ENCODE results near the gene MTMR8.
"Not testable (repeated sequence)": the region's sequence is repeated elsewhere in the genome, so short reads cannot be mapped to it uniquely, and the experiment has no call there.

Gene MTMR8

DNA sequence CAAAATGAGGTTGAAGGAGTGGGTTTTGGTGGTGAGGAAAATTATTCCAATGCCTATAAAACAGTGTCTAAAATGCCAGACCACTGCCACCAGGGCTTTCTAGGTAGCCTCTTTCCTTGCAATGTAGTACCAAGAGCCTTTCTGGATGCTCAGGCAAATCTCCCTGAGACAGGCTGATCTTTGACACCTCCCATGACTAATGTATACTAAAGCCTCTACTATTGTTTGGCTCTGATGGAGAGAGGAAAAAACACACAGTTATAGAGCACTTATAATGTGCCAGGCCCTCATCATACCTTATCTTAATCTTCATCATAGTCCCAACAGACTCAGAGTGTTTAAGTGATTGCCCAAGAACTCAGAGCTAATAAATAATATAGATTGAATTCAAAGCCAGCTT is 5.8 kb downstream of the MTMR8 start:
- Histone ChIP-seq H3K36me3 (ENCODE audit: insufficient read depth, low read length) (no peaks in the 10 kb centered on the region), H2AFZ (ENCODE audit: low read length, unreplicated experiment) (no peak overlapping the region), H3K27ac (ENCODE audit: low read depth, low read length) (no peak overlapping the region), H3K4me1 (ENCODE audit: control insufficient read depth, insufficient read depth, low read length, unreplicated experiment) (no peaks in the 10 kb centered on the region), H3K4me3 (ENCODE audit: low read depth, low read length) (no peak overlapping the region), H3K79me2 (ENCODE audit: control insufficient read depth, insufficient read depth, low read length, unreplicated experiment) (no peaks in the 10 kb centered on the region), H3K27me3 (ENCODE audit: insufficient read depth, low read length) (no peaks in the 10 kb centered on the region)

DNA sequence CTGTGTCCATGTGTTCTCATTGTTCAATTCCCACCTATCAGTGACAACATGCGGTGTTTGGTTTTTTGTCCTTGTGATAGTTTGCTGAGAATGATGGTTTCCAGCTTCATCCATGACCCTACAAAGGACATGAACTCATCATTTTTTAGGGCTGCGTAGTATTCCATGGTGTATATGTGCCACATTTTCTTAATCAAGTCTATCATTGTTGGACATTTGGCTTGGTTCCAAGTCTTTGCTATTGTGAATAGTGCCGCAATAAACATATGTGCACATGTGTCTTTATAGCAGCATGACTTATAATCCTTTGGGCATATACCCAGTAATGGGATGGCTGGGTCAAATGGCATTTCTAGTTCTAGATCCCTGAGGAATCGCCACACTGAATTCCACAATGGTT is 14.5 kb downstream of the MTMR8 start:
- not testable (repeated sequence) for H3K36me3 ChIP-seq (ENCODE audit: insufficient read depth, low read length); H3K4me3 ChIP-seq (ENCODE audit: low read depth, low read length); H3K27me3 ChIP-seq (ENCODE audit: insufficient read depth, low read length); H3K4me1 ChIP-seq (ENCODE audit: control insufficient read depth, insufficient read depth, low read length, unreplicated experiment); H3K79me2 ChIP-seq (ENCODE audit: control insufficient read depth, insufficient read depth, low read length, unreplicated experiment); H3K27ac ChIP-seq (ENCODE audit: low read depth, low read length); H2AFZ ChIP-seq (ENCODE audit: low read length, unreplicated experiment)

DNA sequence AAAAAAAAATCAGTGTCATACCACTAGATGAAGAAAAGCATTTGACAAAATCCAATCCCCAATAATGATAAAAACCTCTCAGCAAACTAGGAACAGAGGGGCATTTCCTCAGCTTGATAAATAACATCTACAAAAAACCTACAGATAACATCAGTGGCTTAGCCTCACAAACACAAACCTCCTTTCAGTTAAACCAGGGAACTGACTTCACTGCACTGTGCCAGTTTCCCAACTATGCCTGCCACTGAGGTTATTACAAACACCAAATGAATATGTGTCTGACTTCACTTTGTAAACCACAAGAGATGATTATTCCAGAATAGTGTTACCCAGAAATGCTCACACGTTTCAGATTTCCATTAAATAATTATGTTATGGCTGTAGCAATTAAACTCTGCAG is 15.3 kb downstream of the MTMR8 start:
- Histone ChIP-seq H3K4me1 (ENCODE audit: control insufficient read depth, insufficient read depth, low read length, unreplicated experiment) (no peaks in the 10 kb centered on the region), H3K4me3 (ENCODE audit: low read depth, low read length) (no peak overlapping the region), H3K79me2 (ENCODE audit: control insufficient read depth, insufficient read depth, low read length, unreplicated experiment) (no peaks in the 10 kb centered on the region), H2AFZ (ENCODE audit: low read length, unreplicated experiment) (no peak overlapping the region), H3K36me3 (ENCODE audit: insufficient read depth, low read length) (no peaks in the 10 kb centered on the region), H3K27ac (ENCODE audit: low read depth, low read length) (no peak overlapping the region), H3K27me3 (ENCODE audit: insufficient read depth, low read length) (no peaks in the 10 kb centered on the region)

DNA sequence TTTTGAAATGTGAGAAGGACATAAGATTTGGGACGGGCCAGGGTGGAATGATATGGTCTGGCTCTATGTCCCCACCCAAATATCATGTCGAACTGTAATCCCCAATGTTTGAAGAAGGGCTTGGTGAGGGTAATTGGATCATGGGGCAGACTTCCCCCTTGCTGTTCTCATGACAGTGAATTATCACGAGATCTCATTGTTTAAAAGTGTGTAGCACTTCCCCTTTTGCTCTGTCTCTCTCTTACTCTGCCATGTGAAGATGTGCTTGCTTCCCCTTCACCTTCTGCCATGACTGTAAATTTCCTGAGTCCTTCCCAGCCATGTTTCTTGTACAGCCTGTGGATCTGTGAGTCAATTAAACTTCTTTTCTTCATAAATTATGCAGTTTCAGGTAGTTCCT is 17.5 kb downstream of the MTMR8 start:
- H3K4me1 ChIP-seq (ENCODE audit: control insufficient read depth, insufficient read depth, low read length, unreplicated experiment) = no peaks in the 10 kb centered on the region
- no peaks in the 10 kb centered on the region for H3K79me2 ChIP-seq (ENCODE audit: control insufficient read depth, insufficient read depth, low read length, unreplicated experiment)
- no peak overlapping the region for H3K27ac ChIP-seq (ENCODE audit: low read depth, low read length)
- no peaks in the 10 kb centered on the region for H3K36me3 ChIP-seq (ENCODE audit: insufficient read depth, low read length)
- no peak overlapping the region for H3K4me3 ChIP-seq (ENCODE audit: low read depth, low read length)
- no peak overlapping the region for H2AFZ ChIP-seq (ENCODE audit: low read length, unreplicated experiment)
- no peaks in the 10 kb centered on the region for H3K27me3 ChIP-seq (ENCODE audit: insufficient read depth, low read length)

DNA sequence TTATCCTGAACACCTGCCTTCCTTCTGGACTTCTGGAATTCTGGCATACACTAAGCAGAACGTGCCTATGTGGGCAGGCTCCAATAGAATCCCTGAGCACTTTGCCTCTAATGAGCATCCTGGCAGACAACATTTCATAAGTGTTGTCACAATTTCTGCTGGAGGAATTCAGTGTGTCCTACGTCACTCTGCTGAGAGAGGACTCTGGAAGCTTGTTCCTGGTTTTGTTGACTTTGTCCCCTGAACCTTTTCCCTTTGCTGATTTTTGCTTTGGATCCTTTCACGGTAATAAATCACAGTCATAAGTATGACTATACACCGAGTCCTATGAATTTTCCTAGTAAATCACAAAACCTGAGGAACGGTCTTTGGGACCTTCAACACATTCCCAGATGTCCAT is 43.2 kb downstream of the MTMR8 start:
- Histone ChIP-seq H3K36me3 (ENCODE audit: insufficient read depth, low read length) (no peaks in the 10 kb centered on the region), H2AFZ (ENCODE audit: low read length, unreplicated experiment) (no peak overlapping the region), H3K27me3 (ENCODE audit: insufficient read depth, low read length) (no peaks in the 10 kb centered on the region)

DNA sequence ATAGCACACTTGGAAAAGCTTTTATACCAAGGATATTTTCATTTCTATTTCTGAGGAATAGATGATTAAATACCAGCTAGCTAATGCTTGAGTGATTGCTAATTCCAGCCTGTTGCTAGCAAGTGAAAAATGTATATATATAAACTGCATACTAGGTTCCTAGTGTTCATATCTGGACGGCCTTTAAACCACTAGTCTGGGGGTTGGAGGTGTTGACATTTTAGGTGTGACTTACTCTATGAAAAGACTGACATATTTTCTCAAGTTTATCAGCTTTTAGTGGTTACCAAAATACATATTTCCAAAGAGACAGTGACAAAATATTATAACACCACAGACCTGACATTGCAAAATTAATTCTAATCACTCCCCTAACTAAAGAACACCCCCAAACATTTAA is 44.7 kb downstream of the MTMR8 start:
- H3K36me3 ChIP-seq (ENCODE audit: insufficient read depth, low read length) = no peaks in the 10 kb centered on the region
- no peaks in the 10 kb centered on the region for H3K27me3 ChIP-seq (ENCODE audit: insufficient read depth, low read length)
- H3K27ac ChIP-seq (ENCODE audit: low read depth, low read length) = no peak overlapping the region
- H3K4me1 ChIP-seq (ENCODE audit: control insufficient read depth, insufficient read depth, low read length, unreplicated experiment) = no peaks in the 10 kb centered on the region
- H2AFZ ChIP-seq (ENCODE audit: low read length, unreplicated experiment) = no peak overlapping the region
- H3K4me3 ChIP-seq (ENCODE audit: low read depth, low read length) = no peak overlapping the region
- H3K79me2 ChIP-seq (ENCODE audit: control insufficient read depth, insufficient read depth, low read length, unreplicated experiment) = no peaks in the 10 kb centered on the region

More for the DNA sequence above, 43.2 kb downstream of the MTMR8 start:
- no peaks in the 10 kb centered on the region for H3K79me2 ChIP-seq (ENCODE audit: control insufficient read depth, insufficient read depth, low read length, unreplicated experiment)
- H3K4me3 ChIP-seq (ENCODE audit: low read depth, low read length) = no peak overlapping the region
- H3K27ac ChIP-seq (ENCODE audit: low read depth, low read length) = no peak overlapping the region
- H3K4me1 ChIP-seq (ENCODE audit: control insufficient read depth, insufficient read depth, low read length, unreplicated experiment) = no peaks in the 10 kb centered on the region

DNA sequence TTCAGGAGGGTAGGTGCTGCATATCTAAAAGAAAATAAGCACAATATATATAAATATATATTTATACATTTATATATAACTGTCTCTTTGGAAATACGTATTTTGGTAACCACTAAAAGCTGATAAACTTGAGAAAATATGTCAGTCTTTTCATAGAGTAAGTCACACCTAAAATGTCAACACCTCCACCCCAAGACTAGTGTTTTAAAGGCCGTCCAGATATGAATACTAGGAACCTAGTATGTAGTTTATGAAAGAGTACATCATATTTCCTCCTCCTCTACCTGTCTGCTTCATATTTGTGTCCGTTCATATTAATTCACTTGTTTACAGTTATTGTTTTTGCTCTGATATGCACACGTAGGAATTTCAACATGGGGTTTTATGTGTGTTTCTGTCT is 45.2 kb downstream of the MTMR8 start:
- Histone ChIP-seq H3K4me3 (ENCODE audit: low read depth, low read length) (no peak overlapping the region), H3K27me3 (ENCODE audit: insufficient read depth, low read length) (no peaks in the 10 kb centered on the region), H3K4me1 (ENCODE audit: control insufficient read depth, insufficient read depth, low read length, unreplicated experiment) (no peaks in the 10 kb centered on the region), H3K27ac (ENCODE audit: low read depth, low read length) (no peak overlapping the region), H3K36me3 (ENCODE audit: insufficient read depth, low read length) (no peaks in the 10 kb centered on the region), H2AFZ (ENCODE audit: low read length, unreplicated experiment) (no peak overlapping the region), H3K79me2 (ENCODE audit: control insufficient read depth, insufficient read depth, low read length, unreplicated experiment) (no peaks in the 10 kb centered on the region)

DNA sequence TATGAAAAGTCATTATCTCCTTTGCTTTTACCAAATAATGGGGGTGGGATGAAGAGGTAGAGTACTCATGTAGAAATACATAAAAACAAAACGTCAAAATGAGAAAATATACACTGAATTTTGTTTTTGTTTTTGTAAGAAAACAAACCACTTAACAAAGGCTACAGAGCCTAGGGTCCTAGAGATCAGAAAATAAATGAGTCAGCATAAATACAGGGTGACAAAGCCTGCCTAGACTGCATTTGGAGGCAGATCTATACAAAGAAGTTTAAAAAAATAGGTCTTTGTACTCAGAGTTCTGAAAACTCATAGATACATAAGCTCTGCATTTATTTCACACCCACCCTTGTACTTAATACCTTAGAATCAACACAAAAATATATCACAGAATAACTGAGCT is 52.4 kb downstream of the MTMR8 start:
- Histone ChIP-seq H3K4me3 (ENCODE audit: low read depth, low read length) (no peak overlapping the region), H3K79me2 (ENCODE audit: control insufficient read depth, insufficient read depth, low read length, unreplicated experiment) (no peaks in the 10 kb centered on the region), H3K27me3 (ENCODE audit: insufficient read depth, low read length) (no peaks in the 10 kb centered on the region), H3K27ac (ENCODE audit: low read depth, low read length) (no peak overlapping the region), H3K36me3 (ENCODE audit: insufficient read depth, low read length) (no peaks in the 10 kb centered on the region), H2AFZ (ENCODE audit: low read length, unreplicated experiment) (no peak overlapping the region), H3K4me1 (ENCODE audit: control insufficient read depth, insufficient read depth, low read length, unreplicated experiment) (no peaks in the 10 kb centered on the region)

DNA sequence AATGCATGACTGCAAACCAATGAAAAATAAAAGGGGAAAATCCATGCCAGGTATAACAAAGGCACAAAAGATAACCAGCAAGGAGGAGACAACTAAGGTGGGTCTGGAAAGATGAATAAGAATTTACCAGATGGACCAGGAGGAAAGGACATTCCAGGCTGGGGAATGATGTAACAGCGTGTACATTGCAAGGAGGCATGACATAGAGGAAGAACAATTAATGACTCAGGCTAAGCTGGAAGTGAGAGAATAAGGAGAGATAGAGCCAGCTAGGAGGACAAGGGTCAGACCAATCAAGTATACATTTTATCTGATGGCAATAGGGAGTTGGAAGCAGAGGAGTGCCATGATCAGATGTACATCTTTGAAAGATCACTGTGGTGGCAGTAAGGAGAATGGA is 57.0 kb downstream of the MTMR8 start:
- no peak overlapping the region for H3K27ac ChIP-seq (ENCODE audit: low read depth, low read length)
- no peaks in the 10 kb centered on the region for H3K27me3 ChIP-seq (ENCODE audit: insufficient read depth, low read length)
- H3K79me2 ChIP-seq (ENCODE audit: control insufficient read depth, insufficient read depth, low read length, unreplicated experiment) = no peaks in the 10 kb centered on the region
- no peaks in the 10 kb centered on the region for H3K36me3 ChIP-seq (ENCODE audit: insufficient read depth, low read length)
- H3K4me1 ChIP-seq (ENCODE audit: control insufficient read depth, insufficient read depth, low read length, unreplicated experiment) = no peaks in the 10 kb centered on the region
- H2AFZ ChIP-seq (ENCODE audit: low read length, unreplicated experiment) = no peak overlapping the region
- H3K4me3 ChIP-seq (ENCODE audit: low read depth, low read length) = no peak overlapping the region

DNA sequence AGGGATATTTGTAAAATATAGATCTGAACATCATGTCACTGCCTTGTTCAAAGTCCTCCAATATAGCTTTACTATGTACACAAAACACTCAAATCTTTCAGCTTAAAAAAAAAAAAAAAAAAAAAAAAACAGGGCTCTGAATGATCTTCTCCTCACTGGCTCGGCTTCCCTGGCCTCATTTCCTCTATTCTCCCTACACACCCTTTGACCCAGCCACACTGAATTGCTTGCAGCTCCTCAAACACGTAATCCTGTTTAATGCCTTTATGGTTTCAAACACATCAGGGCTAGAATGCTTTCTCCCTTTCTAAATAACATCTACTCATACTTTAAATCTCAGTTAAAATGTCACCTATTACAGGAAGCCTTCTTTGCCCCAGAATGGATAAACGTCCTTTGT is 60.8 kb downstream of the MTMR8 start:
- Histone ChIP-seq H3K36me3 (ENCODE audit: insufficient read depth, low read length) (no peaks in the 10 kb centered on the region), H3K27me3 (ENCODE audit: insufficient read depth, low read length) (no peaks in the 10 kb centered on the region), H3K79me2 (ENCODE audit: control insufficient read depth, insufficient read depth, low read length, unreplicated experiment) (no peaks in the 10 kb centered on the region), H2AFZ (ENCODE audit: low read length, unreplicated experiment) (no peak overlapping the region), H3K4me1 (ENCODE audit: control insufficient read depth, insufficient read depth, low read length, unreplicated experiment) (no peaks in the 10 kb centered on the region), H3K27ac (ENCODE audit: low read depth, low read length) (no peak overlapping the region), H3K4me3 (ENCODE audit: low read depth, low read length) (no peak overlapping the region)

DNA sequence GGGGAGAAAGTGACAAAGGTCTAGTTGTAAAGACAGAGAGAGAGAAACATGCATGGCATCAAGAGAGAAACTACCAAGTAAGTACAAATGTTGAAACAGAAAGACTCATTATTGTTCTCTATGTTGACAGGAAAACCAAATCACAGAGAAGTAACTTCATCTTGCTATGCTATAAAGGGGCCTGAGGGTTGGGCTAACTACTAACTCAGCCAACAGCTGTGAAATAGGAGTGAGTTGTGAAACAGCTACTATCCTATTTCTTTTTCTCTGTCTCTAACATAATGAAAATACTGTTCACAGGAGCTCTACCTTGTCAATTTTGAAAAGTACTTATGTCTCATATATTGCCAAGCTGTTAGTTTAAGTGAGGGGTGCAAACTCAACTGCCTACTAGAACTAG is 65.0 kb downstream of the MTMR8 start:
- H3K4me1 ChIP-seq (ENCODE audit: control insufficient read depth, insufficient read depth, low read length, unreplicated experiment) = no peaks in the 10 kb centered on the region
- no peak overlapping the region for H2AFZ ChIP-seq (ENCODE audit: low read length, unreplicated experiment)
- H3K27me3 ChIP-seq (ENCODE audit: insufficient read depth, low read length) = no peaks in the 10 kb centered on the region
- no peak overlapping the region for H3K4me3 ChIP-seq (ENCODE audit: low read depth, low read length)
- H3K36me3 ChIP-seq (ENCODE audit: insufficient read depth, low read length) = no peaks in the 10 kb centered on the region
- no peaks in the 10 kb centered on the region for H3K79me2 ChIP-seq (ENCODE audit: control insufficient read depth, insufficient read depth, low read length, unreplicated experiment)
- H3K27ac ChIP-seq (ENCODE audit: low read depth, low read length) = no peak overlapping the region

DNA sequence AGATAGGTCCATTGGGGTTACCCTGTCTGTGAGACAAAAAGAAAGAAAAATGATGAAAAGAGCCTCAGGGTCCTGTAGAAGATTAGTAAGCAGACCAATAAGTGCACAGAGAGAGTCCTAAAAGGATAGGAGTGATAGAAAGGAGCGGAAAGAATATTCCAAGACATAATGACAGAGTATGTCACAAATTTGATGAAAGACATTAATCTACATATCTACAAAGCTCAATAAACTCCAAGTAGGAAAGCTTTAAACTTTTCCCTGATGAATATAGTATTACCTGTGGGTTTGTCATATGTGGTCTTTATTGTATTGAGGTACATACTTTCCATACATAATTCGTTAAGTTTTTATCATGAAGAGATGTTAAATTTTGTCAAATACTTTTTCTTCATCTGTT is 73.7 kb downstream of the MTMR8 start:
- no peak overlapping the region for H3K27ac ChIP-seq (ENCODE audit: low read depth, low read length)
- no peaks in the 10 kb centered on the region for H3K79me2 ChIP-seq (ENCODE audit: control insufficient read depth, insufficient read depth, low read length, unreplicated experiment)
- no peaks in the 10 kb centered on the region for H3K4me1 ChIP-seq (ENCODE audit: control insufficient read depth, insufficient read depth, low read length, unreplicated experiment)
- no peak overlapping the region for H3K4me3 ChIP-seq (ENCODE audit: low read depth, low read length)
- no peaks in the 10 kb centered on the region for H3K27me3 ChIP-seq (ENCODE audit: insufficient read depth, low read length)
- H3K36me3 ChIP-seq (ENCODE audit: insufficient read depth, low read length) = no peaks in the 10 kb centered on the region
- H2AFZ ChIP-seq (ENCODE audit: low read length, unreplicated experiment) = no peak overlapping the region
